Effector memory CD8-positive, alpha-beta T cell (primary cell): ENCODE data around the gene NR2C1.
"Not testable (repeated sequence)": the region's sequence is repeated elsewhere in the genome, so short reads cannot be mapped to it uniquely, and the experiment has no call there.

ENCODE experiments used
- ATAC-seq: fragments of 150-1000 bp; cut with Tn5 transposase; replicated peaks from 2 replicates; pipeline ENCODE4 v1.10.0; 2021; ENCODE audit warnings: mild to moderate bottlenecking, moderate library complexity
- DNase-seq, 3 experiments: peaks; one replicate each; pipeline ENCODE4 v3.0.0; 2021
- H3K27ac Mint-ChIP-seq, 2 donors: one replicate each; pipeline ENCODE4 v1.8.0; 2022; ENCODE audit warnings: mild to moderate bottlenecking in 2 of 2, mixed read lengths in 2 of 2, moderate library complexity in 2 of 2
- H3K27me3 Mint-ChIP-seq, 2 donors: one replicate each; pipeline ENCODE4 v1.8.0; 2022; ENCODE audit warnings: mixed read lengths in 2 of 2
- H3K36me3 Mint-ChIP-seq: one replicate; pipeline ENCODE4 v1.8.0; 2022; ENCODE audit warnings: mild to moderate bottlenecking, moderate library complexity, mixed read lengths; ENCODE audit not compliant: insufficient read depth
- H3K4me1 Mint-ChIP-seq, 2 donors: one replicate each; pipeline ENCODE4 v1.8.0; 2022; ENCODE audit warnings: low read depth in 2 of 2, mixed read lengths in 2 of 2
- H3K4me3 Mint-ChIP-seq, 2 donors: one replicate each; pipeline ENCODE4 v1.8.0; 2022; ENCODE audit warnings: mild to moderate bottlenecking in 2 of 2, mixed read lengths in 2 of 2, moderate library complexity in 2 of 2
- H3K9me3 Mint-ChIP-seq, 2 donors: one replicate each; pipeline ENCODE4 v1.8.0; 2022; ENCODE audit warnings: mixed read lengths in 2 of 2

NR2C1 gene

GRCh38 chr12:95100264-95101190 is 27.1 kb upstream of the NR2C1 start:
- no peaks in the 10 kb centered on the region for H3K27me3 Mint-ChIP-seq
- no peaks in the 10 kb centered on the region for H3K9me3 Mint-ChIP-seq
- H3K4me1 Mint-ChIP-seq, result peaks cover 6 to 10% of the 10 kb centered on the region in 2 donors
- peaks cover 2% of the 10 kb centered on the region for H3K36me3 Mint-ChIP-seq
- H3K4me3 Mint-ChIP-seq, result no peak overlapping the region
- ATAC-seq, result no peak
- H3K27ac Mint-ChIP-seq, result no peak overlapping the region
- no peak for DNase-seq

- Mint-ChIP-seq H3K36me3 (peaks cover 2% of the 10 kb centered on the region), H3K27me3 (no peaks in the 10 kb centered on the region), H3K27ac (no peak overlapping the region), H3K4me1 (peaks cover 6 to 10% of the 10 kb centered on the region in 2 donors), H3K4me3 (no peak overlapping the region), H3K9me3 (no peaks in the 10 kb centered on the region)
- ATAC-seq, result no peak
- no peak for DNase-seq
These were observed 25.9 kb upstream of the NR2C1 start for GRCh38 chr12:95099270-95099790.

- no peak for DNase-seq
- Mint-ChIP-seq H3K36me3 (peaks cover 2% of the 10 kb centered on the region), H3K27me3 (peaks cover 0 to 8% of the 10 kb centered on the region in 2 donors), H3K4me1 (no peaks in the 10 kb centered on the region), H3K9me3 (no peaks in the 10 kb centered on the region), H3K27ac (no peak overlapping the region), H3K4me3 (no peak overlapping the region)
- no peak for ATAC-seq
These were observed 23.4 kb upstream of the NR2C1 start for GRCh38 chr12:95096852-95097251.

GRCh38 chr12:95096378-95096777 is 23.0 kb upstream of the NR2C1 start:
- DNase-seq (no peak), ATAC-seq (no peak)
- Mint-ChIP-seq H3K36me3 (peaks cover 2% of the 10 kb centered on the region), H3K27ac (no peak overlapping the region), H3K9me3 (no peaks in the 10 kb centered on the region), H3K4me1 (no peaks in the 10 kb centered on the region), H3K4me3 (no peak overlapping the region), H3K27me3 (peaks cover 0 to 8% of the 10 kb centered on the region in 2 donors)

GRCh38 chr12:95095866-95096265 is 22.4 kb upstream of the NR2C1 start:
- ATAC-seq, H3K27ac Mint-ChIP-seq, DNase-seq: not testable (repeated sequence)

GRCh38 chr12:95089462-95089861 is 16.0 kb upstream of the NR2C1 start:
- Mint-ChIP-seq H3K4me1 (no peaks in the 10 kb centered on the region), H3K9me3 (no peaks in the 10 kb centered on the region), H3K4me3 (no peak overlapping the region), H3K27ac (no peak overlapping the region), H3K27me3 (peaks cover 8 to 18% of the 10 kb centered on the region in 2 donors), H3K36me3 (no peaks in the 10 kb centered on the region)
- no peak for ATAC-seq
- no peak for DNase-seq

More at GRCh38 chr12:95095866-95096265, 22.4 kb upstream of the NR2C1 start:
- H3K36me3 Mint-ChIP-seq, H3K4me3 Mint-ChIP-seq, H3K9me3 Mint-ChIP-seq, H3K4me1 Mint-ChIP-seq, H3K27me3 Mint-ChIP-seq: not testable (repeated sequence)

GRCh38 chr12:95088379-95088778 is 15.0 kb upstream of the NR2C1 start:
- H3K27ac Mint-ChIP-seq, result no peak overlapping the region
- no peaks in the 10 kb centered on the region for H3K4me1 Mint-ChIP-seq
- no peak for DNase-seq
- H3K9me3 Mint-ChIP-seq, result no peaks in the 10 kb centered on the region
- H3K27me3 Mint-ChIP-seq, result peaks cover 8 to 18% of the 10 kb centered on the region in 2 donors
- H3K4me3 Mint-ChIP-seq, result no peak overlapping the region
- ATAC-seq, result no peak
- no peaks in the 10 kb centered on the region for H3K36me3 Mint-ChIP-seq

- Mint-ChIP-seq H3K27me3 (peaks cover 0 to 18% of the 10 kb centered on the region in 2 donors), H3K36me3 (no peaks in the 10 kb centered on the region), H3K27ac (no peak overlapping the region), H3K4me1 (no peaks in the 10 kb centered on the region), H3K9me3 (no peaks in the 10 kb centered on the region), H3K4me3 (no peak overlapping the region)
- DNase-seq (no peak), ATAC-seq (no peak)
These were observed 12.2 kb upstream of the NR2C1 start for GRCh38 chr12:95085612-95086011.

- Mint-ChIP-seq H3K4me1 (no peaks in the 10 kb centered on the region), H3K27ac (no peak overlapping the region), H3K27me3 (peaks cover 0 to 4% of the 10 kb centered on the region in 2 donors), H3K36me3 (no peaks in the 10 kb centered on the region), H3K9me3 (no peaks in the 10 kb centered on the region), H3K4me3 (no peak overlapping the region)
- no peak for DNase-seq
- ATAC-seq, result no peak
These were observed 10.5 kb upstream of the NR2C1 start for GRCh38 chr12:95083938-95084337.

GRCh38 chr12:95083471-95083870 is 10.1 kb upstream of the NR2C1 start:
- no peaks in the 10 kb centered on the region for H3K9me3 Mint-ChIP-seq
- no peaks in the 10 kb centered on the region for H3K36me3 Mint-ChIP-seq
- no peak overlapping the region for H3K4me3 Mint-ChIP-seq
- no peaks in the 10 kb centered on the region for H3K4me1 Mint-ChIP-seq
- DNase-seq (no peak), ATAC-seq (no peak)
- no peak overlapping the region for H3K27ac Mint-ChIP-seq
- no peaks in the 10 kb centered on the region for H3K27me3 Mint-ChIP-seq

GRCh38 chr12:95077341-95077740 is 3.9 kb upstream of the NR2C1 start:
- Mint-ChIP-seq H3K36me3 (peaks cover 3% of the 10 kb centered on the region), H3K4me1 (peaks cover 2 to 3% of the 10 kb centered on the region in 2 donors), H3K27ac (no peak overlapping the region), H3K4me3 (no peak overlapping the region), H3K27me3 (no peaks in the 10 kb centered on the region), H3K9me3 (no peaks in the 10 kb centered on the region)
- ATAC-seq (no peak), DNase-seq (no peak)

GRCh38 chr12:95074766-95075165 is 1.3 kb upstream of the NR2C1 start:
- DNase-seq (no peak), ATAC-seq (no peak)
- Mint-ChIP-seq H3K9me3 (no peaks in the 10 kb centered on the region), H3K36me3 (peaks cover 7% of the 10 kb centered on the region), H3K27me3 (no peaks in the 10 kb centered on the region), H3K4me1 (peaks cover 2 to 10% of the 10 kb centered on the region in 2 donors), H3K4me3 (no peak overlapping the region), H3K27ac (no peak overlapping the region)

GRCh38 chr12:95073698-95074520 is 491 bp upstream of the NR2C1 start:
- ATAC-seq (no peak), DNase-seq (no peak)
- H3K4me3 Mint-ChIP-seq, result peak overlapping the region; percentile 90 to 93
- no peaks in the 10 kb centered on the region for H3K27me3 Mint-ChIP-seq
- H3K4me1 Mint-ChIP-seq, result peaks cover 2 to 14% of the 10 kb centered on the region in 2 donors
- H3K27ac Mint-ChIP-seq, result peak overlapping the region; percentile 78 to 94
- H3K36me3 Mint-ChIP-seq, result peaks cover 7% of the 10 kb centered on the region
- no peaks in the 10 kb centered on the region for H3K9me3 Mint-ChIP-seq
